Cardiac fibroblast (primary cell): ENCODE measurements around the gene AP1M1.

Experiments
- DNase-seq, 2 donors: peaks; one replicate each; pipeline versions ENCODE4 v3.0.0 to v3.0.0-alpha.2; 2010; ENCODE audit warnings: low read depth in 2 of 2
- H3K4me3 ChIP-seq, 2 donors: replicated peaks in 1 of 2; 1 replicate in 1 of 2; 2 replicates in 1 of 2; pipeline ENCODE4 v1.5.1; 2011; ENCODE audit warnings: low read depth in 2 of 2, low read length in 2 of 2, mild to moderate bottlenecking in 2 of 2, moderate library complexity in 1 of 2
- TF ChIP-seq, protein P1 (sequence below): IDR thresholded peaks from one replicate; pipeline ENCODE4 v1.5.1; 2011; ENCODE audit warnings: low read depth, mild to moderate bottlenecking, low read length, inconsistent platforms

Gene AP1M1

GRCh38 chr19:16207063-16207462 is 9.4 kb downstream of the AP1M1 start:
- H3K4me3 ChIP-seq: no peak overlapping the region
- DNase-seq: no peak
- TF ChIP-seq, protein P1, sequence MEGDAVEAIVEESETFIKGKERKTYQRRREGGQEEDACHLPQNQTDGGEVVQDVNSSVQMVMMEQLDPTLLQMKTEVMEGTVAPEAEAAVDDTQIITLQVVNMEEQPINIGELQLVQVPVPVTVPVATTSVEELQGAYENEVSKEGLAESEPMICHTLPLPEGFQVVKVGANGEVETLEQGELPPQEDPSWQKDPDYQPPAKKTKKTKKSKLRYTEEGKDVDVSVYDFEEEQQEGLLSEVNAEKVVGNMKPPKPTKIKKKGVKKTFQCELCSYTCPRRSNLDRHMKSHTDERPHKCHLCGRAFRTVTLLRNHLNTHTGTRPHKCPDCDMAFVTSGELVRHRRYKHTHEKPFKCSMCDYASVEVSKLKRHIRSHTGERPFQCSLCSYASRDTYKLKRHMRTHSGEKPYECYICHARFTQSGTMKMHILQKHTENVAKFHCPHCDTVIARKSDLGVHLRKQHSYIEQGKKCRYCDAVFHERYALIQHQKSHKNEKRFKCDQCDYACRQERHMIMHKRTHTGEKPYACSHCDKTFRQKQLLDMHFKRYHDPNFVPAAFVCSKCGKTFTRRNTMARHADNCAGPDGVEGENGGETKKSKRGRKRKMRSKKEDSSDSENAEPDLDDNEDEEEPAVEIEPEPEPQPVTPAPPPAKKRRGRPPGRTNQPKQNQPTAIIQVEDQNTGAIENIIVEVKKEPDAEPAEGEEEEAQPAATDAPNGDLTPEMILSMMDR: no peak

- no peak for DNase-seq
- TF ChIP-seq, protein P1: no peak
- H3K4me3 ChIP-seq: no peak overlapping the region
Observed at GRCh38 chr19:16207490-16208025, 9.8 kb downstream of the AP1M1 start.

DNA sequence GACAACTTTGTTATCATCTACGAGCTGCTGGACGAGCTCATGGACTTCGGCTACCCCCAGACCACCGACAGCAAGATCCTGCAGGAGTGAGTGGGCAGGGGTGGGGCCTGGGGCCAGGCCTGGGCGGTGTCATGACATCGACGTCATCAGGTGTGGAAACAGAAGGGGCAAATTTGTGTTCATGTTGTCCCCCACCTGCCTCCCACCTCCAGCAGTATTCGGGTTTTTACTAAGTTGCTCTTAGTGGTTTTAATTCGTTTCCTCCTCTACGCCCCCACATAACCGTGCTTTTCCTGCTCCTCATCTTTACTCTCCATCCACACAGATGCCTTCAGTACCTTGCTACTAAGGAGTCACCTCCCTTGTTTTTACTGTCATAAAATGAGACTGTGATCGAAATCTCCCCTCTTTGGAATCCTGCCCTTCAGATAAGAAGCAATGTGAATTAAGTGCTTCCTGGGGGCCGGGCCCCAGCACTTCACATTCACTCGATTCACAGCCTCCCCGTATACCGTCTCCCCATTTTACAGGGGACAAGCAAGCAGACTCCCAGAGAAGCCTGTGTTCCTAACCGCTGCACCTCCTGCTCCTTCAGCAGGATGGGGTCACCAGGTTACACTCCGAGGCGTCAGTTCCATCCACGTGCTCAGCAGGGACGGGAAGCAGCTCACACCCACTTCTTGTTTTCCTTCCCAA is 10.5 kb downstream of the AP1M1 start:
- no peak overlapping the region for H3K4me3 ChIP-seq
- DNase-seq: no peak
- TF ChIP-seq, protein P1: no peak

DNA sequence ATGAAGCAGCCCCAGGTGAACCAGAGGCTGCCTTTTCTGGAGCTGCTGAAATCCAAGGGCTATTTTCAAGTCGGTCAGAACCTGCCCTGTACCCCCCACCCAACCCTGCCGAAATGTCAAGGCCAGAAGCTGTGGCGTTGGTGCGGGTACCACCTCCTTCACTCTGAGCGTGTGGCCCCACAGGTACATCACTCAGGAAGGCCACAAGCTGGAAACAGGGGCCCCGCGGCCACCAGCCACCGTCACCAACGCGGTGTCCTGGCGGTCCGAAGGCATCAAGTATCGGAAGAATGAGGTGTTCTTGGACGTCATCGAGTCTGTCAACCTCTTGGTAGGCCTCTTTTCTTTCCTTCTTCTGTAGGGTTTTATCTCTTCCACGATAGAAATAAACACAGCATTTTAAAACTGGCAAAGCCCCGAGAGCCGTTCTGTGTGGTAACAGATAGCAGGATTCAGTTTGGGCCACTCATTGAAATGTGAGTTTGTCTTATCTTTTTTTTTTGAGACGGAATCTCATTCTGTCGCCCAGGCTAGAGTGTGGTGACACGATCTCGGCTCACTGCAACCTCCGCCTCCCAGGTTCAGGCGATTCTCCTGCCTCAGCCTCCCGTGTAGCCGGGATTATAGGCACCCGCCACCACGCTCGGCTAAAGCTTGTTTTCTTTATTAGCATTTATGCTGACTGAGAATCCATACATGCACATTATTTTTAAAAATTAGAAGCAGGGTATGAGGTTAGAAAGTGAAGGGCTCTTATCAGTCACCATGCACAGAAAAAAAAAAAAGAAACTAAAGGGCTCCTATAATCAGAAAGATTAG is 11.3 kb downstream of the AP1M1 start:
- H3K4me3 ChIP-seq: no peak overlapping the region
- no peak for DNase-seq
- TF ChIP-seq, protein P1: no peak

GRCh38 chr19:16210168-16210567 is 12.5 kb downstream of the AP1M1 start:
- TF ChIP-seq, protein P1: no peak
- DNase-seq: no peak

GRCh38 chr19:16213076-16213475 is 15.4 kb downstream of the AP1M1 start:
- H3K4me3 ChIP-seq: no peak overlapping the region
- peak in 1 of 2 donors; percentile 18 for DNase-seq
- TF ChIP-seq, protein P1: no peak

More at GRCh38 chr19:16210168-16210567, 12.5 kb downstream of the AP1M1 start:
- no peak overlapping the region for H3K4me3 ChIP-seq
